ENCODE results near the gene FOXS1.

DNA sequence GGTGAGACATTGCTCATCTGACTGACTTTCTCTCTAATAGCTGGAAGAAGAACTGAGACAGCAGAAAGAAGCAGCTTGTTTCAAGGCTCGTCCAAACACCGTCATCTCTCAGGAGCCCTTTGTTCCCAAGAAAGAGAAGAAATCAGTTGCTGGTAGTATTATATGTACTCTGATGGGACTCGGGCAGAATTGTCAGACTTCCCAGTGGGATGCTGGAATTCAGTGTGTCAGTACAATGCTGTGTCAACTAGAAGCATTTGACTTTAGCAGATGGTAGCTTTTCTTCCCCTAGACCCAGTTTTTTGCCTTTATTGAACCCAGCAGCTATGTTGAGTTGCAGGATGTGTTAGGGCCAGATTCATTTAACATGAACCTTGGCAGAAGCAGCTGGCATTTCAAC is 48.0 kb downstream of the FOXS1 start:
- TF ChIP-seq CTCF (IDR thresholded peaks at IDR 0.05; ENCODE audit: borderline replicate concordance, extremely low read depth, low read length, poor library complexity, severe bottlenecking) (no peak), EZH2 (IDR thresholded peaks at IDR 0.05; ENCODE audit: borderline replicate concordance, low read depth, low read length, severe bottlenecking) (no peak)
